Epidermal melanocyte (primary cell): ENCODE results near the gene RACGAP1.
A peak's percentile ranks its signal among the peaks of the same experiment; 100 is the strongest.

Experiments used
- DNase-seq: peaks from one replicate; pipeline ENCODE4 v3.0.0; 2011; ENCODE audit warnings: low spot score; ENCODE audit not compliant: insufficient read length

Gene RACGAP1

GRCh38 chr12:49971141-49971540 is 54.2 kb downstream of the RACGAP1 start:
- no peak for DNase-seq

GRCh38 chr12:49970658-49971057 is 54.6 kb downstream of the RACGAP1 start:
- DNase-seq = no peak

DNA sequence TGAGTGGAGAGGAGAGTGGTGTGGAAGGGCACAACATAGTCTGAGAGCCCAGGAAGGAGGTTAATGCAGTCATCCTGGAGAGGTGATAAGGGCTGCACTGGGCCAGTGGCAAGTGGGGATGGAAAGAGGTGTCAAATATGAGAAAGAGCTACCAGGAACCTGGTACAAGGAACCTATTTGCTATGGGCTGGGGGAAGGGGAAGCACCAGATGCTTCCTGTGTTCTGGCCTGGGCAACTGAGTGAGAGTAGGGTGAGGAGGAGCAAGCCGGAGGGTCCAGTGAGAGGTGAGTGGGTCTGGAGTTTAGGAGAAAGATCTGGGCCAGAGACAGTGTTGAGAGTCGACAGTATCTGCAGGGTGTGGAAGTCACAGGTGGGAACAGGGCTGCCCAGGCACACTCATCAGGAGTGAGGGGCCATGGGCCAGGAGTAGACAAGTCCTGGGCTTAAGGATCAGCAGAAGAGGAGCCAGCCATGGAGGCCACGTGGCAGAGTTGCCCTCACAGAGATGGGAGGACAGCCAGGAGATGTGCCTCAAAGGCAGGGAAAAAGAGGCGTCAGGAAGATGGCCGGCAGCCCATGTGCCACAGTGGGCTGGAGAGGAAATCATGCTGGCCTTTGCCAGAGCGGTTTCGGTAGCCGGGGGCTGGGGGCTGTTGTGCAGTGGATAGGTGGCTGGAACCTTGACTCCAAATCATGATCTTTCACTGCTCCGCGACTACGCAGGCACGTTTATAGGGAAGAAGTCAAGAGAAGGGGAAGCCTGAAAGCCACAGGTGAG is 55.5 kb downstream of the RACGAP1 start:
- no peak for DNase-seq

DNA sequence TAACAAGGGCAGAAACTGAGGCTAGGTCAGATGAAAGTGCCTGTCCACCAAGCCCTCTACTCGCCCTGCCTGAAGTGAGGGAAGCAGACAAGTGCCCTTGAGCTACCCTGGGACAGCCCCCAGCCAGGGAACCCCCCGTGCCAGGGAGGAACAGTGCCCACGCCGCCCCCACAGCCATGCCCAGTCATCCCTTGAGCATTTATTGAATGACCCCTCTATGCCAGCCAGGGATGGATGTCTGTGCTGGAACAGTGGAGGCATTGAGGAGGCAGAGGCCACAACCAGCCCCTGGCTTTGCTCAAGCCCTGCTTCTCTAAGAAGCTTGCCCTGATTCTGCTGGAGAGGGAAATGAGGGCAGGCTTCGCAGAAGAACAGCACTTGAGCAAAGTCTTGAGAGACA is 56.3 kb downstream of the RACGAP1 start:
- no peak for DNase-seq

GRCh38 chr12:49968471-49968870 is 56.8 kb downstream of the RACGAP1 start:
- DNase-seq = no peak

- no peak for DNase-seq
Observed at GRCh38 chr12:49967777-49968250, 57.5 kb downstream of the RACGAP1 start.

GRCh38 chr12:49967042-49967776 is 58.1 kb downstream of the RACGAP1 start:
- DNase-seq = peak; percentile 98

GRCh38 chr12:49966511-49967041 is 58.7 kb downstream of the RACGAP1 start:
- DNase-seq = no peak

DNA sequence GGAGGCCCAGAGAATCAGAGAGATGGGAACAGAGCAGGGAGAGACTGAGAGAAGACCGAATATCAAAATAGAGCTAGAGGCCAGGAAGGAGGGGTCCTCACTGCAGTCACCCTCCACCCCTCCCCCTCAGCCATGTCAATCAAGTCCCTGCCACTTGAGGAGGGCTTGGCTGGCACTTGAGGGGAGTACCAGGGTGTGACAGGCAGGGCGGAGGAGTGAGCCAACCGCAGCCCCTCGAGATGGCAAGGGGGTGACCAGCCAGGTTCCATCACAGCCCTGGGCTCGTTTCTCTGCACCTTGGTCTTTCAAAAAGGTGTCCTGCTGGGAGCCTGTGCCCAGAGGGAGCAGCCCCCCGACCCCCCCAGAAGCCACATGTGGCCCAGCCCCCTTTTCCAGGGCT is 59.5 kb downstream of the RACGAP1 start:
- no peak for DNase-seq

DNA sequence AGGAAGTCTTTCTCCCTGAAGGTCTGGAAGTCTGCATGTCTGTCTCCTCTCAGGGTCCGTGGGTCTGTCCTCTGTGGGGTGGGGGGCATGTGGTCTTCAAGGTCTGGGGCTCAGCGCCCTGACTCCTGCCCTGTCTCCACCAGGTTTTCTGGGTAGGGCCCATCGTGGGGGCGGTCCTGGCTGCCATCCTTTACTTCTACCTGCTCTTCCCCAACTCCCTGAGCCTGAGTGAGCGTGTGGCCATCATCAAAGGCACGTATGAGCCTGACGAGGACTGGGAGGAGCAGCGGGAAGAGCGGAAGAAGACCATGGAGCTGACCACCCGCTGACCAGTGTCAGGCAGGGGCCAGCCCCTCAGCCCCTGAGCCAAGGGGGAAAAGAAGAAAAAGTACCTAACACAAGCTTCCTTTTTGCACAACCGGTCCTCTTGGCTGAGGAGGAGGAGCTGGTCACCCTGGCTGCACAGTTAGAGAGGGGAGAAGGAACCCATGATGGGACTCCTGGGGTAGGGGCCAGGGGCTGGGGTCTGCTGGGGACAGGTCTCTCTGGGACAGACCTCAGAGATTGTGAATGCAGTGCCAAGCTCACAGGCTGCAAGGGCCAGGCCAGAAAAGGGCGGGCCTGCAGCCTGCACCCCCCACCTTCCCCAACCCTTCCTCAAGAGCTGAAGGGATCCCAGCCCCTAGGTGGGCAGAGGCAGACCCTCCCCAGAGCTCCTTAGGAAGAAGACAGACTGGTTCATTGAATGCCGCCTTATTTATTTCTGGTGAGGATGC is 60.3 kb downstream of the RACGAP1 start:
- DNase-seq = no peak

DNA sequence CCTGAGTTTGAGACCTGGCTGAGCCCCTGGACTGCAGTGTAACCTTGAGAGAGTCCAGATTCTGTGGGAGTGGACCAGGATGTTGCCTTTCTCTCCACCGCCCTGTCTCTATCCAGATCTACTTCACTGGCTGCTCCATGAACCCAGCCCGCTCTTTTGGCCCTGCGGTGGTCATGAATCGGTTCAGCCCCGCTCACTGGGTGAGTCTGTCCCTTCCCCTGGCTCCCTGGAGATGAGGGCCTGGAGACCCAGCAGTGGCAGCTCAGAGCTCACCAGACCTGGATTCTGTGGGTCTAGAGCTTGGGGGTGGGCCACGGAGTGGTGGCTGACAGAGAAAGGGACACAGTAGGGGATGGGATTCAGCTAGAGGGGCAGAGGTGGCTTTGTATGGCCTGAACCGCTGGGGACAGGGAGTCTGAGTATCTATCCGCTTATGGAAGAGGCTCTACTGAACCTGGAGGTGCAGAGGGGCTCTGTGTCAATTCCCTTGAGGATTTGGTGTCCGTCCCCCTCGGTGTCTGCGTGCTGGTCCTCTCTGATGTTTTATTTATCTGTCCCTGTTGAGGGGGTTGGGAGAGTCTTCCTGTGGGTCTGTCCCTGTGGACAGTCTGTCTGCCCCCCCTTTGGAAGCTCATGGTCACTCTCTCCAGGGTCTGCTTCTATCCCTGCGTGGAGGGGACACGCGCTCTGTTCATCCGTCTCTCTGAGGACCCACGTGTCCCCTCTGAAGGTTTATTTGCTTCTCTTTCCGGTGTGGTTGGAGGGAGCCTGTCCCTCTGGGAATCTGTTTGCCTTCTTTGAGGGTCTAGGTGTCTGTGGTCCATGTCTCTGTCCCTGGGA is 61.1 kb downstream of the RACGAP1 start:
- DNase-seq = no peak

GRCh38 chr12:49962861-49963765 is 62.2 kb downstream of the RACGAP1 start:
- peak; percentile 88 for DNase-seq

DNA sequence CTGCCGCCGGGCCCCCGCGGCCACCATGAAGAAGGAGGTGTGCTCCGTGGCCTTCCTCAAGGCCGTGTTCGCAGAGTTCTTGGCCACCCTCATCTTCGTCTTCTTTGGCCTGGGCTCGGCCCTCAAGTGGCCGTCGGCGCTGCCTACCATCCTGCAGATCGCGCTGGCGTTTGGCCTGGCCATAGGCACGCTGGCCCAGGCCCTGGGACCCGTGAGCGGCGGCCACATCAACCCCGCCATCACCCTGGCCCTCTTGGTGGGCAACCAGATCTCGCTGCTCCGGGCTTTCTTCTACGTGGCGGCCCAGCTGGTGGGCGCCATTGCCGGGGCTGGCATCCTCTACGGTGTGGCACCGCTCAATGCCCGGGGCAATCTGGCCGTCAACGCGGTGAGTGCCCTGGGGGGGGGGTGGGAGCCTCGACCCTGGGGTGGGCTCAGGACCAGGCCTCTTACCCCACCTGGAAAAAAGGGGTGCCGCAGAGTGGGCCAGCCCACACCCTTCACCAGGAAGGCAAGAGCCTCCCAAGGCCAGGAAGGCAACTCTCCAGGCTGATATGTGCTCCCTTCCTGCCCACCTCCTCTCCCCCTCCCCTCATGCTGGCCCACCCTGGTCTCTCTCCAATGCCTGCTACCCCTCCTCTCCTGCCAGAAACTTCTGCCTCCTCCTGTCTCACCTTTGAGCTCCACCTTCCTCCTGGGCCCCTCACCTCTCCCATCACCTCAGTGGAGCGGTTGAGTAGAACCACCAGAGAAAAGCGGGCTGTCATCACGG is 63.1 kb downstream of the RACGAP1 start:
- no peak for DNase-seq

- no peak for DNase-seq
Observed at GRCh38 chr12:49961111-49961922, 64.0 kb downstream of the RACGAP1 start, which contains the start of gene AQP5. TSS of gene AQP5 (plus strand) at chr12:49961872. CDS start at chr12:49962018, 146 bp downstream.

DNA sequence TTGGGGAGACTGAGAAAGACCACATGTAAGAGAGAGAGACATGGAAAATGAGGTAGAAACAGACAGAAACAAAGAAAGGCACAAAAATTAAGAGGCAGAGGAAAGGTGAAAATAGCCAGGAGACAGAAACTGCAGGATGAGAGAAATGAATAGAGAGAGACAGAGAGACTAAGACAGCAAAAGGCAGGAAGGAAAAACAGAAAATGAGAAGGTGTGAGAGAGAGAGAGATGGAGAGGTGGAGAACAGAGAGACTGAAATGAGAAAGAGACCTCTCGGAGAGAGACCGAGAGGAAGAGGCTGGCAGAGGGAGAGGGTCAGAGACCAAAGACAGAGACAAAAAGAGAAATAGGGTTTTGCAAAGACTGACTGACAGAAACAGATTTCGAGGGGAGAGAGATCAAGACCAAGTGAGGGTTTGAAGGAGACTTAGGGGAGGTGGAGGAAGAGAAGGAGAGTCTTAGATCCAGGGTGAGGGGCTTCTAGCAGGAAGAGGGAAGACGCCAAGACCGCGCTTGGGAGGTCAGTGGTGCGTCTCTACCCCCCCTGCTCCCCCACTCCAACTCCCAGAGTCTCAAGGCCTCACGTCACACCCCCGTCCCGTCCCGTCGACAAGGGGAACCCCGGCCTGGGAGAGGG is 64.7 kb downstream of the RACGAP1 start:
- no peak for DNase-seq

DNA sequence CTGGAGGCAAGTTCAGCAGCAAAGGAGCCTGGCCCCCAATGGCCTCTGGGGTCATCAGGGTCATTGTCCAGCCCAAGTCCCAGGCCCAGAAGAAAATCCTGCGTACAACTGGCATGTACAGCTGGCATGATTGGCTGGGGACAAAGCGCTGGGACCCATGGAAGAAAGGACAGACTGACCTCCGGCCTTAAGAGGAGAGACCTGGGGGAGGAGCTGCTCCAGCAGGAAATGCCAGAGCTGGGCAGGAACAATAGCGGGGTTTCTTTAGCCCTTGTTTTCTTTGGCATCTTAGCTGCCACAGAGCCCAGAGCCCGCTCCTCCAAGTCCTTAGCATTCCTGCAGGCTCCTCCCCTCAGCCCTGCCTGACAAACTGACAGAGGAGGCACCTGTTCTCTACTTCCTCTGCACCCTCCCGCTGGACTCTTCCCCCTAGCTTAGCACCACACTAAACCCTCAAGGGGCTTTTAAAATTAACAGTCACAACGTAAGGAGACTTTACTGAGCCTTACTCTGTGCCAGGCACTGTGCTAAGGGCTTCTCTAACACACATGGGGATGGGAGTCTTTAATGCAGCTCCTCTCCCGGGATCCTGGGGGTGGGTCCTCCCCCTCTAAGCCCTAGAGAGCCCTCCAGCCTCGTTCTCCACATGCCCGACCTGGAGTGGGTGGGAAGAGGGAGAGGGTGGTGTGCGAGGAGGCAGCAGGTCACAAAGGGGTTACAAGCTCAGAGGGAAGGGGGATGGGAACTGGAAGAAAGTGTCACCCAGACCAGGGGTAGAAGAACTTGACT is 65.4 kb downstream of the RACGAP1 start:
- DNase-seq = peak; percentile 65

DNA sequence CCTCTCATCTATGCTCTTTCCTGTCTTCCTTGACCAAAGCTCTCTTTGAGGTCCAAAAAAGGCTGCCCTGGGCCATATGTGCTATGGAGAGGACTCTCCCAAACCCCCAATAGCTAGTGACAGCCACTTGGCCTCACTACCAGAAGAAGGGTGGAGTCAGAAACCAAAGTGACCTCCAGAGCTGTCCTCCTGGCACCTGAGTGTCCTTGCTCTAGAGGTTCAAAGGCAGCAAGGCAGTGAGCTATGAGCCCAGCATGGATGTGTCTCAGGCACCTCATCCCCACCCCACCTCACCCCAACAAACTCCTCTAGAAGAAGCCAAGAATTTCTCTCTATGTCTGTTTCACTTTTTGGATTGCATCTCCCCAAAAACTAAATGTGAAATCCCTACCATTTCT is 67.7 kb downstream of the RACGAP1 start:
- no peak for DNase-seq
